Lower lobe of right lung (tissue), 2 donors: Measurements from ENCODE around the gene GRP. TPM values are rescaled to one million over a fixed set of nuclear protein-coding genes. Genes with fewer than 3 reads are reported as not detected.

Experiments
- ATAC-seq, 2 donors: fragments of 200-7000 bp; cut with Tn5 transposase; one replicate each; pipeline ENCODE4 v1.9.1; 2020 to 2022; ENCODE audit warnings: mild to moderate bottlenecking in 2 of 2, moderate library complexity in 2 of 2
- DNase-seq: peaks from one replicate; pipeline ENCODE4 v3.0.0-alpha.2; 2020
- H3K27ac ChIP-seq: fragments of 200-600 bp; one replicate; pipeline ENCODE4 v1.8.0; 2022
- H3K27me3 ChIP-seq: fragments of 200-600 bp; one replicate; pipeline ENCODE4 v1.8.0; 2022; ENCODE audit warnings: low read depth
- H3K36me3 ChIP-seq: fragments of 200-600 bp; one replicate; pipeline ENCODE4 v1.8.0; 2022; ENCODE audit warnings: mild to moderate bottlenecking
- H3K4me1 ChIP-seq: fragments of 200-600 bp; one replicate; pipeline ENCODE4 v1.8.0; 2022
- H3K4me3 ChIP-seq: fragments of 200-600 bp; one replicate; pipeline ENCODE4 v1.8.0; 2022; ENCODE audit warnings: mild to moderate bottlenecking
- H3K9me3 ChIP-seq: fragments of 200-600 bp; one replicate; pipeline ENCODE4 v1.8.0; 2022
- CTCF ChIP-seq: fragments of 200-600 bp; IDR thresholded peaks from one replicate; pipeline ENCODE4 v1.8.0; 2022; ENCODE audit warnings: antibody characterized with exemption, mild to moderate bottlenecking
- intact Hi-C: fragments of 100-400 bp; cut with DNase I; formaldehyde crosslinking; loops from one replicate; pipeline ENCODE4 v1.11.0; 2022
- total RNA-seq: library from RNA; stranded (reverse); fragmentation: NEBNext Ultra II Directional; extraction: Animal tissue kit (Norgen Biotek cat#: 25700); gene quantifications from one replicate; pipeline ENCODE4 v1.2.1, GENCODE V29; 2021
- donor health status: DM: no; HTN: yes; CAD: no; lungs with severe emphysema.

Gene GRP
- total RNA-seq, 1 donor from 2014 or later = 1.7 TPM

- H3K4me1 ChIP-seq = no peaks in the 10 kb centered on the region
- DNase-seq (no peak), ATAC-seq (no peak)
- intact Hi-C loops = no loop called here
- no peak for TF ChIP-seq CTCF
- H3K9me3 ChIP-seq = no peaks in the 10 kb centered on the region
- no peaks in the 10 kb centered on the region for H3K36me3 ChIP-seq
- H3K4me3 ChIP-seq = no peak overlapping the region
- no peak overlapping the region for H3K27ac ChIP-seq
- H3K27me3 ChIP-seq = no peaks in the 10 kb centered on the region
Observed at GRCh38 chr18:59189008-59189407, 30.9 kb upstream of the GRP start.

- H3K36me3 ChIP-seq = no peaks in the 10 kb centered on the region
- ATAC-seq = no peak
- DNase-seq = no peak
Observed at GRCh38 chr18:59189746-59190145, 30.2 kb upstream of the GRP start.

GRCh38 chr18:59196161-59196725 is 23.7 kb upstream of the GRP start:
- ATAC-seq (no peak), DNase-seq (no peak)
- intact Hi-C loops = no loop called here
- Histone ChIP-seq H3K4me1 (no peaks in the 10 kb centered on the region), H3K9me3 (no peaks in the 10 kb centered on the region), H3K4me3 (no peak overlapping the region), H3K27me3 (no peaks in the 10 kb centered on the region), H3K36me3 (no peaks in the 10 kb centered on the region), H3K27ac (no peak overlapping the region)
- TF ChIP-seq CTCF = no peak

More at GRCh38 chr18:59189746-59190145, 30.2 kb upstream of the GRP start:
- TF ChIP-seq CTCF = no peak
- H3K27me3 ChIP-seq = no peaks in the 10 kb centered on the region
- no peak overlapping the region for H3K4me3 ChIP-seq
- no peaks in the 10 kb centered on the region for H3K9me3 ChIP-seq
- intact Hi-C loops = no loop called here
- no peak overlapping the region for H3K27ac ChIP-seq
- H3K4me1 ChIP-seq = no peaks in the 10 kb centered on the region

- ATAC-seq (no peak), DNase-seq (no peak)
- Histone ChIP-seq H3K36me3 (no peaks in the 10 kb centered on the region), H3K4me3 (no peak overlapping the region), H3K9me3 (no peaks in the 10 kb centered on the region), H3K27me3 (no peaks in the 10 kb centered on the region), H3K27ac (no peak overlapping the region), H3K4me1 (no peaks in the 10 kb centered on the region)
- no peak for TF ChIP-seq CTCF
- intact Hi-C loops = no loop called here
Observed at GRCh38 chr18:59197636-59198035, 22.3 kb upstream of the GRP start.

GRCh38 chr18:59198215-59198614 is 21.7 kb upstream of the GRP start:
- ATAC-seq = no peak

More at GRCh38 chr18:59198215-59198614, 21.7 kb upstream of the GRP start:
- TF ChIP-seq CTCF = no peak
- Histone ChIP-seq H3K9me3 (no peaks in the 10 kb centered on the region), H3K27me3 (no peaks in the 10 kb centered on the region), H3K27ac (no peak overlapping the region), H3K4me3 (no peak overlapping the region), H3K36me3 (no peaks in the 10 kb centered on the region), H3K4me1 (no peaks in the 10 kb centered on the region)
- intact Hi-C loops = no loop called here
- no peak for DNase-seq
